WERI-Rb-1 (cell line): ENCODE results near the gene PPP2R2C.

Experiments
- DNase-seq: peaks from one replicate; pipeline ENCODE4 v3.0.0-alpha.2; 2020
- H3K27ac ChIP-seq: fragments of 250-450 bp; sonication (Bioruptor Pico); 2 replicates; pipeline ENCODE4 v1.5.1; 2020; ENCODE audit warnings: mild to moderate bottlenecking, moderate library complexity
- H3K27me3 ChIP-seq: fragments of 250-450 bp; sonication (Bioruptor Pico); 2 replicates; pipeline ENCODE4 v1.5.1; 2021; ENCODE audit warnings: mild to moderate bottlenecking, low read depth, moderate library complexity; ENCODE audit not compliant: insufficient read depth, severe bottlenecking
- H3K36me3 ChIP-seq: fragments of 250-450 bp; sonication (Bioruptor Pico); 2 replicates; pipeline ENCODE4 v1.5.1; 2020; ENCODE audit warnings: mild to moderate bottlenecking, moderate library complexity
- H3K4me3 ChIP-seq: 2 replicates; pipeline ENCODE4 v1.5.1; 2011; ENCODE audit warnings: low read depth, mild to moderate bottlenecking, control low read depth, low read length
- H3K9me3 ChIP-seq: fragments of 250-450 bp; sonication (Bioruptor Pico); 2 replicates; pipeline ENCODE4 v1.5.1; 2021; ENCODE audit warnings: mild to moderate bottlenecking, moderate library complexity; ENCODE audit not compliant: severe bottlenecking
- TF ChIP-seq, protein P1 (sequence below): IDR thresholded peaks from 2 replicates; pipeline ENCODE4 v1.5.1; 2011; ENCODE audit warnings: low read depth, mild to moderate bottlenecking, control low read depth, inconsistent platforms, low read length

PPP2R2C gene

DNA sequence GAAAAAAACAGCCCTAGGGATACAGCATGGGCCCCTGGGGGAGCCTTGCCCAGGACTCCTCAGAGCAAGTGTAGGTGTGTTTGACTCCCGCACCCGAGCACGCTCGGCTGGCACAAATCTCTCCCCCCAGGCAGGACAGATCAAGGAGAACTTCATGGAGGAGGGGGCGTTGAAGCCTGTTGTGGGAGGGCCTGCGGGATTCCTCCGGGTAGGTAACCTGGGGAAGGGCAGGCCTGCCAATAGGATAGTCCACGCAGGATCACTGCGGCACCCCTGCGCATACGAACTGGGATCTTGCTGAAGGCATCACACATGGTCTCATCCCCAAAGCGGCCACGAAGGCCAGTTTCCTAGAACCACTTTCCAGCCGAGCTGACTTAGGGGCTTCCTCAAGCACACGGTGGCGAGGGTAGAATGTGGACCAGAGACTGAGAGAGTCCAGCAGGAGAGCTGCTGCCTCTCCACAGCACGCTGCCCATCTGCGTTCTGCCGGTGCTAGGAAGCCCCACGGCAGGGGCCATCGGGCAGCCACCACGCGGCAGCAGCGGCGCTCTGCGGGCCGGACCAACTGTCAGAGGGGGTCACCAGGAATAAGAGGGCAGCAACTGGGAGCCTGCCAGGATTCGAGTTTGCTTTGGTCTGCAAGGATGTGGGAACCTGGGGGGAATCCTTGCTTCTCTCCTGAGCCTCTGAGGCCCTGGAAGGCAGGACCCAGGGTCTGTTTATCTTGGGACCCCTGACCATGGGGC is 145.9 kb downstream of the PPP2R2C start:
- peaks cover 1% of the 10 kb centered on the region for H3K9me3 ChIP-seq
- DNase-seq = no peak
- TF ChIP-seq, protein P1, sequence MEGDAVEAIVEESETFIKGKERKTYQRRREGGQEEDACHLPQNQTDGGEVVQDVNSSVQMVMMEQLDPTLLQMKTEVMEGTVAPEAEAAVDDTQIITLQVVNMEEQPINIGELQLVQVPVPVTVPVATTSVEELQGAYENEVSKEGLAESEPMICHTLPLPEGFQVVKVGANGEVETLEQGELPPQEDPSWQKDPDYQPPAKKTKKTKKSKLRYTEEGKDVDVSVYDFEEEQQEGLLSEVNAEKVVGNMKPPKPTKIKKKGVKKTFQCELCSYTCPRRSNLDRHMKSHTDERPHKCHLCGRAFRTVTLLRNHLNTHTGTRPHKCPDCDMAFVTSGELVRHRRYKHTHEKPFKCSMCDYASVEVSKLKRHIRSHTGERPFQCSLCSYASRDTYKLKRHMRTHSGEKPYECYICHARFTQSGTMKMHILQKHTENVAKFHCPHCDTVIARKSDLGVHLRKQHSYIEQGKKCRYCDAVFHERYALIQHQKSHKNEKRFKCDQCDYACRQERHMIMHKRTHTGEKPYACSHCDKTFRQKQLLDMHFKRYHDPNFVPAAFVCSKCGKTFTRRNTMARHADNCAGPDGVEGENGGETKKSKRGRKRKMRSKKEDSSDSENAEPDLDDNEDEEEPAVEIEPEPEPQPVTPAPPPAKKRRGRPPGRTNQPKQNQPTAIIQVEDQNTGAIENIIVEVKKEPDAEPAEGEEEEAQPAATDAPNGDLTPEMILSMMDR = no peak
- peaks cover 5% of the 10 kb centered on the region for H3K36me3 ChIP-seq
- H3K4me3 ChIP-seq = no peak overlapping the region
- H3K27ac ChIP-seq = peak overlapping the region; percentile 17; the same call in 1 of the 2 replicates
- no peaks in the 10 kb centered on the region for H3K27me3 ChIP-seq

DNA sequence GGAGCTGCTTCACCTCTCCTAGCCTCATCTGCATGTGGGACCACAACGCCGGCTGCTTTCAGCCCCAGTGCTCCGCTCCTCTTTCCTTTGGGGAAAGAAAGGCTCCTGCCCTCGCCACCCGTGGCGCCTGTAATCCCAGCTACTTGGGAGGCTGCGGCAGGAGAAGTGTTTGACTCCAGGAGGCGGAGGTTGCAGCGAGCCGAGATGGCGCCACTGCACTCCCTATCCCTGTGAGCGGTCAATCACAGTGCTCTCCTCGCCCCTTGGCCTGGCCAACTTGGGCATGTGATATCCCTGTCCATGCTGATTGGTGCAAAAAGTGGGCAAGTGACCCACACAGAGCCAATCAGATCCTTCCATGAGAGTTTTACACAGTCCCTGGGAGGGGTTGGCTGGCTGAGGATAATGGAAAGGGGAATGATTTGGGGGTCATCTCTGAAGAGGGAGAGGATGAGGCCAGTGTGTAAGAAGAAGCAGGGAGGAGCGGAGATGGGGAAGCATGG is 146.6 kb downstream of the PPP2R2C start:
- no peaks in the 10 kb centered on the region for H3K27me3 ChIP-seq
- DNase-seq = no peak
- H3K9me3 ChIP-seq = no peaks in the 10 kb centered on the region
- no peaks in the 10 kb centered on the region; the same call in 1 of the 2 replicates for H3K36me3 ChIP-seq
- H3K27ac ChIP-seq = no peak overlapping the region
- TF ChIP-seq, protein P1 = no peak
- H3K4me3 ChIP-seq = no peak overlapping the region

DNA sequence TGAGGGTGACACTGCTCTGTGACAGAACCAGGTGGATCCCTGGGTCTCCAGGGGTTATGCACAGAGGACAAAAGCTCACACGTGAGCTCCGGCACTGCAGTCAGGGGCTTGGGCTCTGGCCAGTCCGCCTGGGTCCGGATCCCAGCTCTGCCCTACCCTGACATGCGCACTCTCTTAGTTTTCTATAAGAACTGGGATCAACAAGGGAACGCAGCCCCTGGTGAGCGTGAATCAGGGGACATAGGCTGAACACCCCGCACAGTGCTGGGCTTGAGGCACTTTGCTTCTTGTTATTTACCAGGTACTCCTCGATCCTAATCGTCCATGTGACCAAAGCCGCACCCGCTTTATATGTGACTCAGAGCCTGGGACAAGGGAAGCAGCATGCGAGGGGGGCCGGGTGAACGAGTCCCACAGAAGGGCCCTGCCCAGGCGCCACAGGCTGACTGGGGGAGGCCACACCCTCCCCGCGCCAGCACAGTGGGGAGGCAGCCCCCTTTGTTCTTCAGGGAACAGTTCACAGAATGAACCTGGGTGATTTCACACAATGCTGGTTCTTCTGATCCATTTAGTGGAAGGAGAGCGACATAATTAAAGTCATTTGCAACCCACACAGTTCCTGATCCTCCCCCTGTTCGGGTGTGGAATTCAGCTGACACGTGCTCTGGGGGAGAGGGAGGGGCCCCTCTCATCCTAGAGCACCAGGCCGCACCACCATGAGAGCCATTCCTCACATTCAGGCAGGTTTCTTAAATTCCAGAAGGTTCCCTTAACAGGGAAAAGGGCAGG is 147.2 kb downstream of the PPP2R2C start:
- Histone ChIP-seq H3K27me3 (no peaks in the 10 kb centered on the region), H3K27ac (no peak overlapping the region)
- DNase-seq = no peak

DNA sequence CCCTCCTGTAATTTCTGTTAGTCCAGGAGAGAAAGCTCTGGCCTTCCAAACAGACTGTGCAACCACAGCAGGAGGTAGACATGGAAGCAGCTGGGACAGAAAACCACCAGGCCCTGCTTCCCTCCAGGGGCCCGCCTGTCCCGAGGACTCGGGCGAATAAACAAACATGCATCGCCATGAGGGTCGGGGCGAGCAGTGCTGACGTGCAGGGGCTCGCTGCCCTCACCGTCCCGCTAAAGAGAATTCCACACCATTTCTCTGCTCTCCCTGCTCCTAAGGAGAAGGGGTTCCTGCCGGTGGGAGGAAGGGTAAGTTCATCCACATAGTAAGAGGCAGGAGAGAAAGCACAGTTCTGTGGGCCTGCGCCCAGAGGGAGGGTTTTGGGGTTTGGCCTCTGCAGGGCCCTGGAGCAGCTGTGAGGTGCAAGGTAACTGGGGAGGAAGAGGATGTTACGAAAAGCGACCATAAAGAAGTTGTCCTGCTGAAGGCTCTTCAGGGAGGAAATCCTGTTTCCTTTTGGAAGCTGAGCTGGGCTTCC is 147.9 kb downstream of the PPP2R2C start:
- Histone ChIP-seq H3K4me3 (no peak overlapping the region), H3K36me3 (peaks cover 3% of the 10 kb centered on the region; the same call in 1 of the 2 replicates), H3K27ac (no peak overlapping the region), H3K9me3 (peaks cover 7% of the 10 kb centered on the region), H3K27me3 (no peaks in the 10 kb centered on the region)
- DNase-seq = no peak
- TF ChIP-seq, protein P1 = no peak

More for the DNA sequence above, 147.2 kb downstream of the PPP2R2C start:
- TF ChIP-seq, protein P1 = no peak
- Histone ChIP-seq H3K4me3 (no peak overlapping the region), H3K36me3 (no peaks in the 10 kb centered on the region; the same call in 1 of the 2 replicates), H3K9me3 (peaks cover 2% of the 10 kb centered on the region)

DNA sequence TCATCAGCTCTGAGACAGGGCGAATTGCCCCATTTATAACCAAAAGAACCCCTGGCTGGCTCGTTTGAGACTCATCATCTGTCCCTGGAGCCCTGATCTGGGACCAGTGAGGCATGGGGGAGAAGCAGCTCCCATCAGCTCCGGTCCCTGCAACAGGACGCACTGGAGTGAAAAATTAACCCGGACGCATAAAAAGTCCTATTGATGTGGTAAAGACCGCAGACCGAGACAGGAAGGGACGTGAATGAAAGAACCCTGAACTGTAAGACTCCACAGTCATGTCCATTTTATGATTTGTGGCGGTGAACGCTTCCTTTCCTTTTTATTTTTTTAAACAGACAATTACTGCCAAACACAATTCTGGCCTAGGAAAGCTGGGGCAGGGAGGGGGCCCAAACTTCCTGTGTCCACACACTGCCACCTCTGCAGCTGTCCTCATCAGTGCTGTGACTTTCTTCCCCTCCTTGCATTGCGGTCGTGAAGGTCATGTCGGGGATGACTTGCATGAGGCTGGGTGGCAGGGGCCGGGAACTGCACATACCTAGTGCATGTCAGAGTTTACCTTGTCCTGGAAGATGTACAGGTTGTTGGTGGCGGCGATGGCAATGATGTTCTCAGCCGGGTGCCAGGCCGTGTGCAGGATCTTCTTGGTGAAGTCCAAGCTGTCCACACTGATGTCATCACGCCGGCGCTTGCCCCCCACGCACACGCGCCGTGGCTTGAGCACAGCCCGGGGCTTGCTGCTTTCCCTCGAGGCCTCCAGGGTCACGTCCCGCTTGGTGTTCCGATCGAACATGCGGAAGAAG is 149.4 kb downstream of the PPP2R2C start:
- Histone ChIP-seq H3K27me3 (no peaks in the 10 kb centered on the region), H3K36me3 (peaks cover 3% of the 10 kb centered on the region; the same call in 1 of the 2 replicates), H3K9me3 (peaks cover 7% of the 10 kb centered on the region), H3K27ac (no peak overlapping the region), H3K4me3 (no peak overlapping the region)
- TF ChIP-seq, protein P1 = no peak
- no peak for DNase-seq
